ENCODE data around the gene ASB7.
A peak's percentile ranks its signal among the peaks of the same experiment; 100 is the strongest.

The ASB7 gene

GRCh38 chr15:100597862-100598261, 4.5 kb upstream of the ASB7 start:
- no peak for DNase-seq (ENCODE audit: low read depth)

GRCh38 chr15:100598655-100599054, 3.7 kb upstream of the ASB7 start:
- DNase-seq (ENCODE audit: low read depth), result no peak

DNA sequence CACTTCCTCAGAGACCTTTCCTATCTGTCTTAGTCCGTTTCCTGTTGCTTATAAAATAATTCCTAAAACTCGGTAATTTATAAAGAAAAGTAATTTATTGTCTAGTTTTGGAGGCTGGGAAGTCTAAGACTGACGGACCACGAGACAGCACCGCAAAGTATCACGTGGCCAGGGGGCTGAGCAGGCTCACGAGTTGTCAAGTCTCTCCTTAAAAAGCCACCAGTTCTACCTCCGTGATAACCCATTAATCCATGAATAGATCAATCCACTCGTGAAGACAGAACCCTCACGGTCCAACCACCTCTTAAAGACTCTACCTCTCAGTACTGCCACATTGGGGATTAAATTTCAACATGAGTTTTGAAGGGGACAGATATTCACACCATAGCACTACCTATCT, 1.2 kb upstream of the ASB7 start:
- peak; percentile 34 for DNase-seq (ENCODE audit: low read depth)

GRCh38 chr15:100601617-100602063, 749 bp upstream of the ASB7 start:
- no peak for DNase-seq (ENCODE audit: low read depth)

- DNase-seq (ENCODE audit: low read depth), result no peak
These were observed 519 bp downstream of the ASB7 start for GRCh38 chr15:100602823-100603393.

DNA sequence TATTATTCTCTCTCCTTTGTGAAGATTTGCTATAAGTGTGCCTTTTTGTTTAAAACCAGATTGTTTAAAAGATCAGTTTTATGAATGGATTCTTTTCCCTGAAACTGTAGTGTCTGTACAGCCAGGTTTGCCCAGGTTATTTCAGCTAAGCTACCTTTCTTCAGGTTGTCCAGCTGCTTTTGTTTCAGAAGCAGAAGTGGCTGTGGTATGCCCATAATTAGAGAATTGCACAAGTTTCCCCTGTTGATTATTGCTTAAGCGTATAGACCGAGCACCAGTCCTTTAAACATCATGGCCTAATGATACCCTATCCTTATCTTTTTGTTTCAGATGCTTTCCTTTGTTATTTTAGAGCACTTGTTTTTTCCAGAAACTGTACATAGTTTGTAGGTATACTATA, 10.2 kb downstream of the ASB7 start:
- no peak for DNase-seq (ENCODE audit: low read depth)

GRCh38 chr15:100613208-100613607, 10.8 kb downstream of the ASB7 start:
- no peak for DNase-seq (ENCODE audit: low read depth)

- no peak for DNase-seq (ENCODE audit: low read depth)
These were observed 11.9 kb downstream of the ASB7 start for GRCh38 chr15:100614336-100614735.

GRCh38 chr15:100614918-100615317, 12.5 kb downstream of the ASB7 start:
- no peak for DNase-seq (ENCODE audit: low read depth)

DNA sequence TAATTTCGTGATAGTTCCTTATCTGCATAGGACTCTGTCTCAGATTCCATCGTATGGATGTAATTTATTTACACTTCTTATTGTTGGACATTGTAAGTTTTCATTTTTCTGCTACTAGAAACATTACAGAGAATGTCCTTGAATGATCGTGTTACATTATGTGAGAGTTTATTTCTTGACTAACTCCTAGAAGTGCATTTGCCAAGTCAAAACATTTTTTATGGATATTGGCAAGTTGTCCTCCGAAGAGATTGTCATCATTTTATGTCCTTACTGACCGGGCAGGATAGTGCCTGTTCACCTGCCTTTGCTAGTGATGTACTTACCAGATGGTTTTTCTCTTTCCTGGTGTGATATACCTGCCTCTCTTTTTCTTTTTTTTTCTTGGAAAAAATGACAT, 13.4 kb downstream of the ASB7 start:
- no peak for DNase-seq (ENCODE audit: low read depth)

GRCh38 chr15:100616700-100617099, 14.3 kb downstream of the ASB7 start:
- no peak for DNase-seq (ENCODE audit: low read depth)

GRCh38 chr15:100623301-100623700, 20.9 kb downstream of the ASB7 start:
- no peak for DNase-seq (ENCODE audit: low read depth)

DNA sequence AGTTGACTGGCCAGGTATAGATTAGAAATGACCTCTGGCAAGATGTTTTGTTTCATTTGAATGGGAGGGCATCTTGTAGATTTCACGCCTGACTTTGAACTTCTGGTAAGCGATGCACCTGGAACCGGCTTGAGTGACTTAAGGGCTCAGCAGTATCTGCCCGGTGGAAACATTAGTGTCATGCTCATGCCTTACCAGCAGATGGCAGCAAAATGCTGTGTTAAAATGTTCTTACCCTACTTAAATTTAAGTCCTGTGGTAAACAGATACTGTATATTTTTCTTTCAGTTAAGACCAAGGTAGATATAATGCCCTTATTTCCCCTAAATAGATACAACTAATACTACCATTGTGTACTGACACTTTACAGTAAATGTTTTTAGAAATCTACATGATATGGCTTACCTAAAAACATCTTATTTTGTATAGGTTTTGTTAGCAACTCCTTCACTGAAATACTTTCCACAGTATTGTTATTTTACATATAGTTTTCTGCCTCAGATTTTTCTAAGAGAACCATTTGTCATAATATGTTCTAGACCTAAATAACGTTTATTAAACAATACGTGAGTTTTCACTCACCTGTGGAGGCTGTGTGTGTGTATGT, 25.5 kb downstream of the ASB7 start:
- peak; percentile 43 for DNase-seq (ENCODE audit: low read depth)

GRCh38 chr15:100628746-100629145, 26.4 kb downstream of the ASB7 start:
- no peak for DNase-seq (ENCODE audit: low read depth)

DNA sequence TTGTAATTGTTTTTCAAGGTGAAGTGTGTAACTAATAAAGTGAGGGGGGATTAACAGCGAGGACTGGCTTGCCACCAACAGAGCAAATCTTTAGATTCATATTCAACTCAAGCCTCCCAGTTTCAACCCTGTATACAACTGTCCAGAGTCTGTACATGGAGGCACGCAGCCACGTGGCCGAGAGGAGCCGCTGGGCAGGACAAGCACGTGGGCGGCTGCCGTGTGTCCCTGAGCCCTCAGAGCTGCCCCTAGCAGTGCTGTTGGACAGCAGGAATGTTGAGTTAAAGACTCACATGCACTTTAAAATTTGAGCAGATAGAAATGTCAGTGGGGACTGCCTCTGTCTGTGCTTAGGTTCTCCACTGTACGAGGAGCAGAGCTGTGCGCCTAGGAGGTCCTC, 29.4 kb downstream of the ASB7 start:
- DNase-seq (ENCODE audit: low read depth), result no peak

DNA sequence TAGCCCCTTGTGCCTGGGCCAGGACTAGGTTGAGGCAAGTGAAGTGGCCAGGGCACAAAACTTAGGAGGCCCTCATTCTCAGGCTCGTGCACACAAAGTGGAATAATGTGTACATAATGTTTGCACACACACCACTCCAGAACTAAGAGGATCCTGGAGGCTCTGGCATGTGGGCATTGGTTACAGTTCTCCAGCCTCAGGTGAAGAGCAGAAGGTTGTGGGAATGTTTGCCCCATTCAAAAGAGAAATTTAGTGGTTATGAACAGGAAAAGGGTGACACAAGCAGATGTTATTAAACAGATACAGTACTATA, 31.3 kb downstream of the ASB7 start:
- no peak for DNase-seq (ENCODE audit: low read depth)

GRCh38 chr15:100635406-100636071, 33.1 kb downstream of the ASB7 start:
- no peak for DNase-seq (ENCODE audit: low read depth)

GRCh38 chr15:100638177-100638730, 35.9 kb downstream of the ASB7 start:
- no peak for DNase-seq (ENCODE audit: low read depth)

GRCh38 chr15:100642213-100642949, 40.0 kb downstream of the ASB7 start:
- DNase-seq (ENCODE audit: low read depth), result no peak

DNA sequence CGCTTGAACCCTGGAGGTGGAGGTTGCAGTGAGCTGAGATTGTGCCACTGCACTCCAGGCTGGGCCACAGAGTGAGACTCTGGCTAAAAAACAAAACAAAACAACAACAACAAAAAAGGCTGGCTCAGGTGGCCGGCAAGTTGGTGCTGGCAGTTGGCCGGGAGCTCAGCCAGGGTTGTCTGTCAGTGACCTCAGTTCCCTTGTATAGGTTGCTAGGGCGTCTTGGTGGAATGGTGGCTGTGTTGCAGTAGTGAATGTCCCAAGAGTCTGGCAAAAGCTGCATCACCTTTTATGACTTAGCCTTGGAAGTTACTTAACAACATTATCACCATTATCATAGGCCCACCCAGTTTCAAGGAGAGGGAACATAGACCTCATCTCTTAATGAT, 40.6 kb downstream of the ASB7 start:
- no peak for DNase-seq (ENCODE audit: low read depth)

DNA sequence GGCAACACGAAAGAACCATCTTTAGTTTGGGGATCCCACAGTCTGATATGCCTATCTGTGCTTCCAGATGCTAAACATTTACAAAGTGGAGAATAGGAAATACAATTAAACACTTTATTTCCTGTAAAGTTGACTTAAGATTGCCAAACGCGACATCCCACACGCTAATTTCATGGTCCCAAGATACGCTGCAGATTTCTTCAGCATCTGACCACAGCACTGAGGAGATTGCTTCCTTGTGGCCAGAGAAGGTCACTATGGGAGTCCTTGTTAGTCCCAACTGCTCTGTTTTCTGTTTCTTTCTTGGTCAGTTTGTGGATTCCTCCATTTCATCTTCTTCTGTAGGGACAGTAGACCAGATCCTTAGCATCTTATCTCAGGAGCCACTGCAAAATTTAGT, 43.3 kb downstream of the ASB7 start:
- DNase-seq (ENCODE audit: low read depth), result no peak

GRCh38 chr15:100648951-100649350, 46.6 kb downstream of the ASB7 start:
- no peak for DNase-seq (ENCODE audit: low read depth)

DNA sequence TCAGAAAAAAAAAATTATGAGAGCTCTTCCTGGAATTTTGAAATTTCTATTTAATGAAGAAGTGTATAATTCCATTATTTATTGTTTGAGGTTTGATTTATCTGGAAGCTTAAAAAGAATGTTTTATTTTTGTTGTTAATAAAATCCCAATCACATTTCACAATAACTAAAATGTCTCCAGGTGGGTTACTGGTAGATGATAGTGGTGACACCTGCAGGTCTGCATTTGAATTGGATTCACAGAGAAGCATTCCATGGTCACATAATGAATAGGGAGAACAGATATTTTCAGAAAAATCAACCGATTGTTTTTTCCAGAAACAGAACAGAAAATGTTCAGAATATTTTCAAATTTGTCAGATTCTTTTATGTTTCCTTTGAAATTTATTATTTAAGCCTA, 48.3 kb downstream of the ASB7 start:
- DNase-seq (ENCODE audit: low read depth), result no peak
